ENCODE data around the gene PACSIN1. TPM values are rescaled to one million over a fixed set of nuclear protein-coding genes. Genes with fewer than 3 reads are reported as not detected.

PACSIN1 gene
- total RNA-seq, 1 donor from 2014 or later: 0.08 TPM

DNA sequence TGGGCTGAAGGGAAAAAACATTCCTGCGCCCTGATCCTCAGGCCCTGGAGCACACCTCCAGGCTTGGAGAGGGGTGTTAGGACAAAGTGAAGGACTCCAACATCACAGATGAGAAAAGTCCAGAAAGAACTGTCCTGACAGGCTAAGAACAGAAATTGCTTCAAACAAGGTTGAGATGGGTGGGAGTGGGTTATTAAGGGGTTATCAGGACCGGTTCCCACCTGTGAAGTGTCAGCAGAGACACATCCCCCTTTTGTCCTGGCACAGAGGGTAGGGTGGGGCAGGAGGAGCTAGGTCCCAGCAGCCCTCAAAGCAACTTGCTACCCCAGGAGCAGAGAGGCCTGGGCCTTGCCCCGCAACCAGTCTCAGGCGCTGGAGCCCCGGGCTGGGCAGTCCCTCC is 86.7 kb downstream of the PACSIN1 start:
- DNase-seq (ENCODE audit: low spot score): no peak
- H3K4me1 Mint-ChIP-seq (ENCODE audit: unreplicated experiment): peaks cover 3% of the 10 kb centered on the region
- no peak overlapping the region for H3K27ac Mint-ChIP-seq (ENCODE audit: unreplicated experiment)
- peaks cover 13% of the 10 kb centered on the region for H3K27me3 Mint-ChIP-seq (ENCODE audit: unreplicated experiment)
- no peaks in the 10 kb centered on the region for H3K9me3 Mint-ChIP-seq (ENCODE audit: unreplicated experiment)
- no peak overlapping the region for H3K4me3 Mint-ChIP-seq (ENCODE audit: unreplicated experiment)
- no peaks in the 10 kb centered on the region for H3K36me3 Mint-ChIP-seq (ENCODE audit: low read depth, unreplicated experiment)
- TF ChIP-seq CTCF (IDR thresholded peaks at IDR 0.05; ENCODE audit: unreplicated experiment): no peak

DNA sequence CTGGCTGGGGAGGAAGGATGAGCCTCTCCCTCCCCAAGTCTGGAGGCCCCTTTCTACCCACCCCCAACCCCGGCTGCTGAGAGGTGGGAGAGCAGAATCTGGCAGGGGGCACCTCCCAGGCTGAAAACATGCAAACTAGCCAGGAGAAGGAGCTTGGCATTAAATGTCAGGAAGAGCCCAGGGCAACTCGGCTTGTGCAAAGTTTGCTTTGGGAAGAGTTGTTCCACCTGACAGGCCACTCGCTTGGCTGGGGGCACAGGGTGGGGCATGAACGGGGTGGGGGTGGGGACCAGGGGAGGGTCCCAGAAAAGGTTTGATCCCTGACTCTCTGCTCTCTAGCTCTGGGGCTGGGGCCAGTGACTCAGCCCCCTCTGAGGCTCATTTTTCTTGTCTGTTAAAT is 87.3 kb downstream of the PACSIN1 start:
- peaks cover 13% of the 10 kb centered on the region for H3K27me3 Mint-ChIP-seq (ENCODE audit: unreplicated experiment)
- no peak for DNase-seq (ENCODE audit: low spot score)
- H3K27ac Mint-ChIP-seq (ENCODE audit: unreplicated experiment): no peak overlapping the region
- H3K36me3 Mint-ChIP-seq (ENCODE audit: low read depth, unreplicated experiment): no peaks in the 10 kb centered on the region
- no peaks in the 10 kb centered on the region for H3K9me3 Mint-ChIP-seq (ENCODE audit: unreplicated experiment)
- no peak overlapping the region for H3K4me3 Mint-ChIP-seq (ENCODE audit: unreplicated experiment)
- TF ChIP-seq CTCF (IDR thresholded peaks at IDR 0.05; ENCODE audit: unreplicated experiment): no peak
- H3K4me1 Mint-ChIP-seq (ENCODE audit: unreplicated experiment): peaks cover 3% of the 10 kb centered on the region

- H3K27me3 Mint-ChIP-seq (ENCODE audit: unreplicated experiment): peaks cover 13% of the 10 kb centered on the region
These were observed 87.9 kb downstream of the PACSIN1 start for GRCh38 chr6:34553750-34554149.

DNA sequence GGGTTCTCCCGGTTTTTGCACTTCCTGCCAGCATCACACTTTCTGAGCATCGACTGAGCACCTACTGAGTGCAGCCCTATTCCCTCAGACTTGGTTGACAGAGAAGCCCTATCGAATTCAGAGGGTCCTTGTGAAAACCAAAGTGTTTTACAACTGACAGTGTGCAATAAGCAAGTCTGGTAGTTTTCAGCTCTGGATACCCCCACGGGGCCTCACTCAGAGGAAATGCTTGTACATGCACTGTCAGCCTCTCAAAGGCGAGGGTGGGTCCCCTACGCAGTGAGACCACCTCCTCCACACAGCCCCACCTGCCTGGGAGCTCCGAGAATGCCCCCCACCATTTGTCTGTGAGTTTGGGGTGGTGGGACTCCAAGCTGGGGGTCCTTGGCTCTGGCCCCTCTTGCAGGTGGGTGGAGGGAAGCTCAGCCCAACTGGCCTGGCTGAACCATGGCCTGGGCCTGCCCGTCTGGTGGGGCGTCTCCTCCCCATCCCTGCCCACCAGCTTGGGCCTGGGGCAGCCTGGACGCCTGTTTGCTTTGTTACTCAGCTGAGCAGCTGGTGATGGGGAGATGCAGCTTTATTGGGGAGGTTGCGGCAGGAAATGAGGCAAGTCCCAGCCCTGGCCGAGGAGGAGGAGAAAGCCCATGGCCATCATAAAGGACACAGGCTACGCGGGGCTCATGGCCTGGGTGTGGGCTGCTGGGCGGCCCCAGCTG is 88.6 kb downstream of the PACSIN1 start:
- DNase-seq (ENCODE audit: low spot score): no peak
- no peak for TF ChIP-seq CTCF (IDR thresholded peaks at IDR 0.05; ENCODE audit: unreplicated experiment)
- Mint-ChIP-seq H3K27me3 (ENCODE audit: unreplicated experiment) (peaks cover 13% of the 10 kb centered on the region), H3K36me3 (ENCODE audit: low read depth, unreplicated experiment) (no peaks in the 10 kb centered on the region), H3K4me3 (ENCODE audit: unreplicated experiment) (no peak overlapping the region), H3K27ac (ENCODE audit: unreplicated experiment) (no peak overlapping the region), H3K9me3 (ENCODE audit: unreplicated experiment) (no peaks in the 10 kb centered on the region), H3K4me1 (ENCODE audit: unreplicated experiment) (peaks cover 3% of the 10 kb centered on the region)

More at GRCh38 chr6:34553750-34554149, 87.9 kb downstream of the PACSIN1 start:
- no peak overlapping the region for H3K4me3 Mint-ChIP-seq (ENCODE audit: unreplicated experiment)
- no peaks in the 10 kb centered on the region for H3K9me3 Mint-ChIP-seq (ENCODE audit: unreplicated experiment)
- no peak for TF ChIP-seq CTCF (IDR thresholded peaks at IDR 0.05; ENCODE audit: unreplicated experiment)
- H3K27ac Mint-ChIP-seq (ENCODE audit: unreplicated experiment): no peak overlapping the region
- DNase-seq (ENCODE audit: low spot score): no peak
- peaks cover 3% of the 10 kb centered on the region for H3K4me1 Mint-ChIP-seq (ENCODE audit: unreplicated experiment)
- no peaks in the 10 kb centered on the region for H3K36me3 Mint-ChIP-seq (ENCODE audit: low read depth, unreplicated experiment)

GRCh38 chr6:34555007-34555322 is 89.1 kb downstream of the PACSIN1 start:
- H3K27ac Mint-ChIP-seq (ENCODE audit: unreplicated experiment): no peak overlapping the region
- peaks cover 3% of the 10 kb centered on the region for H3K4me1 Mint-ChIP-seq (ENCODE audit: unreplicated experiment)
- H3K36me3 Mint-ChIP-seq (ENCODE audit: low read depth, unreplicated experiment): no peaks in the 10 kb centered on the region
- no peak for TF ChIP-seq CTCF (IDR thresholded peaks at IDR 0.05; ENCODE audit: unreplicated experiment)
- H3K27me3 Mint-ChIP-seq (ENCODE audit: unreplicated experiment): peaks cover 13% of the 10 kb centered on the region
- H3K9me3 Mint-ChIP-seq (ENCODE audit: unreplicated experiment): no peaks in the 10 kb centered on the region
- H3K4me3 Mint-ChIP-seq (ENCODE audit: unreplicated experiment): no peak overlapping the region
- DNase-seq (ENCODE audit: low spot score): no peak
